Muscle of back (tissue), 11 donors: ENCODE data around the gene CSTF1. TPM values are rescaled to one million over a fixed set of nuclear protein-coding genes. Genes with fewer than 3 reads are reported as not detected.
"Not testable (repeated sequence)": the region's sequence is repeated elsewhere in the genome, so short reads cannot be mapped to it uniquely, and the experiment has no call there.

Experiments used
- DNase-seq, 3 donors: peaks; one replicate each; pipeline versions ENCODE4 v3.0.0 to v3.0.0-alpha.2; 2013
- polyA plus RNA-seq, 10 donors: library from polyadenylated mRNA; unstranded; fragments of 120-200 nt; gene quantifications; one replicate each; pipeline ENCODE4 v1.2.1, GENCODE V29; 2013; ENCODE audit not compliant: insufficient read length in 10 of 10

The CSTF1 gene
- polyA plus RNA-seq, 10 donors, result 24.0 to 31.3 (median 26.9) TPM

DNA sequence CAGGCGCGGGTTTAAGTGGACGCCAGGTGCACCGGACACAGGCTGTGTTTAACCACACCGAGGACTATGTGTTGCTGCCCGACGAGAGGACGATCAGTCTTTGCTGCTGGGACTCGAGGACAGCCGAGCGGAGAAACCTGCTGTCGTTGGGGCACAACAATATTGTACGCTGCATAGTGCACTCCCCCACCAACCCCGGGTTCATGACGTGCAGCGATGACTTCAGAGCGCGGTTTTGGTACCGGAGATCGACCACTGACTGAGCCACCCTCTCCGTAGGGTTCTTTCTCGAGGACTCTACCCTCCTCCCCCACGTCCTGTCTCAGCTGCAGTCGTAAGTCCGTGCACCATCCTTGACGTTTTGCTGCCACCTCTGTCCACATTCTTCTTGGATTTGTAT lies 11.0 kb downstream of the CSTF1 start:
- DNase-seq, result no peak

DNA sequence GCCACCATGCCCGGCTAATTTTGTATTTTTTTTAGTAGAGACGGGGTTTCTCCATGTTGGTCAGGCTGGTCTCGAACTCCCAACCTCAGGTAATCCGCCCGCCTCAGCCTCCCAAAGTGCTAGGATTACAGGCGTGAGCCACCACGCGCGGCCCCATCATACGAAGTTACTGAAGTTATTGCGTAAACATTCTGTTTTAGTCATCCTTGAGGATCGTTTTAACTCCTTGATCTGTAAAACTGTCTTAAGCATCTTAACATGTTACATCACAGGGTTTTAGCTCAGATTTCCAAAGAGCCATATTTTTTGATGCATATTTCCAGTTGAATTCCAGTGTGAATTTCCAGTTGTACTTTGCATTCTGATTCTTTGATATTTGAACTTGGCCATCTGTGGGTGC lies 12.9 kb downstream of the CSTF1 start:
- not testable (repeated sequence) for DNase-seq

DNA sequence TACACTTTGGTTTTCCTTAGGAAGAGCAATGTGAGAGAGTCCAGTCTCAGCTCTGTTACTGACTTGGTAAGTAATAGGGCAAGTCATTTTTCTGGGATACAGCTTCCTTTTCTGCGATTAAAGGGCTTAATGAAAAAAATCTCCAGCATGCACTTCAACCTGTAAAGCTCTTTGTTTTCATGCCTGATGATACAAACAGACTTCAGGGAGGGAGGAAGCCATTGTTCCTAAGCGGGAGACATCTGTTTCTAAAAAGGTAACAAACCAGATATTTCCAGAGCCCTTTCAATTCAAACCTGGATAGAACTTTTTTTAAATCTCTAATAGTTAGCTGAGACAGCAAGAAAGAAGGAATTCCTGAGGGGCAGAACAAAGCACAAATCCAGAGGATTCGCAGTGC lies 14.5 kb downstream of the CSTF1 start:
- no peak for DNase-seq

DNA sequence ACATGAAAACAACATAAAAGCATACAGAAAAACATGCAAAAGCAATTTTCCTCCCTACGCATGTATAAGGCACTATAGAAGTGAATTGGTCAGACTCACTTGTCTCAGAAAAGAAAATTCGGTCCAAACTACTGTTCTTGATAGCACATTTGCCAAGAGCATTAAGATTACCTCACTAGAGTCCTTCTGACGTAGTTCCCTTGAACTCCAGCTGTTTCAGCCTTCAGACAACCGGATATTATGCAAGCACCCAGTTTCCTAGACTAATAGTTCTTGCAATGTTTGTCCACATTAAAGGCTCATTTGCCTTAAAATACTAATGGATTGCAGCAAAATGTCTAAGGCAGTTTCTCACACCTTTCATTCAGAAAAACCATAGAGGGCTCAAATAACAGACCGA lies 17.1 kb downstream of the CSTF1 start:
- DNase-seq, result no peak

DNA sequence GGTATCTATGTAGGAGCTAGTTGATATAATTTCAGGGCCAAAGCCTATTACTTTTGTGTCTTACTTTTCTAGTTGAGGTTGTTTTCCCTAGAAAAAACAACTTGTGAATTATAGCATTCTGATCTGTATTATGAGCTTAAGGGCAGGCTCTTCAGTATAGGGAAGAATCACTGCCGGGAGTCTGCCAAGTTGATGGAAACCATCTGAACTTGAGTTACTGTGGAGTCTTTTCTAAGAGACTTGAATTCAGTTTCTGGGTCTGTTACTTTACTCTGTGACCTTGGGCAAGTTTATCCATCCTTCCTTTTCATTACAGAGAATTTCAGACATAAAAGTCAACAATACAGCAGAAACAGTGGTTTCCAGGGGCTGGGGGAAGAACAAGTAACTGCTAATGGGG lies 17.5 kb downstream of the CSTF1 start:
- DNase-seq, result no peak

DNA sequence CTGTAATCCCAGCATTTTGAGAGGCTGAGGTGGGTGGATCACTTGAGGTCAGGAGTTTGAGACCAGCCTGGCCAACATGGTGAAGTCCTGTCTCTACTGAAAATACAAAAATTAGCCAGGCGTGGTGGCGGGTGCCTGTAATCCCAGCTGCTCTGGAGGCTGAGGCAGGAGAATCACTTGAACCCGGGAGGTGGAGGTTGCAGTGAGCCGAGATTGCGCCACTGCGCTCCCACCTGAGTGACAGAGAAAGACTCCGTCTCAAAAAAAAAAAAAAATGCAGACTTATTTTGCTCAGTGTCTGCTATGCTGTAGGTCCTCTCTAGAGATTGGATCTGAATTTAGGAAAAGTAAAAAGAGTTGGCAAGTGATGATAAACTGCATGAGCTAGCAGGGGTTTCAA lies 18.8 kb downstream of the CSTF1 start:
- DNase-seq, result not testable (repeated sequence)

DNA sequence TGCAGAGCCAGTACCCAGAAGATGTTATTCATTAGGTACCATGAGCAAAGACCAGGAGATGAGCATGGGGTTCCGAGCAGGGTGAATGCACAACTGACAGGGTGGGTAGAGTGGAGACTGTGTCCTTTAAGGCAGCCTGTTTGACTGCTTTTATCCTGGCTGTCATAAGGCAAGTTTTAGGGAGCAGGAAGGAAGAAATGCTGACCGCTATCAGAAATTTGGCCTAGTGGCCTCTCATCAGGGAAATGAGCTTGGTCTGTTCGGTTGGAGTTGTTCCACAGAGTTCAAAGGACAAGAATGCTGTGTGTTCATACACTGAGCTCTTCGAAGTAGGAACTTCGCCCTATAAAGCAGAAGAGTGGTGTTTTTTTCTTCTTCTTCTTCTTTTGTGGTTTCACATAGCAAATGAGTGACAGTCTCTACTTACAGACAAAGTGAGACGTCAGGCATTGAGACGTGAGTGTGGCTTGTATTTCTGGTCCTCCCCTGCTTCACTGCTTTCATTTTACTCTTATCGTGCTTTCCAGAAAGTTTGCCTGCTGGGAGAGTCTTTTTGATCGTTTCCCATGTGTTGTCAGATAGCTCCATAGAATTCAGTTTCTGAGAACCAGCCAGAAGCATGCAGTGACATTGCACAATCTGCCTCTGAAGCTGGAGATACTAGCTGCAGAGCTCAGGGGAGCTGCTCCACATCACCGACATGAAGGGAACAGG lies 19.5 kb downstream of the CSTF1 start, which contains the start of gene CASS4:
CASS4 (plus strand) TSS at position 502 of the 714 bp plus-strand sequence; CDS start at position 701, 199 bp downstream.
- DNase-seq, result peak in 2 of 3 donors; percentile 30 to 36

DNA sequence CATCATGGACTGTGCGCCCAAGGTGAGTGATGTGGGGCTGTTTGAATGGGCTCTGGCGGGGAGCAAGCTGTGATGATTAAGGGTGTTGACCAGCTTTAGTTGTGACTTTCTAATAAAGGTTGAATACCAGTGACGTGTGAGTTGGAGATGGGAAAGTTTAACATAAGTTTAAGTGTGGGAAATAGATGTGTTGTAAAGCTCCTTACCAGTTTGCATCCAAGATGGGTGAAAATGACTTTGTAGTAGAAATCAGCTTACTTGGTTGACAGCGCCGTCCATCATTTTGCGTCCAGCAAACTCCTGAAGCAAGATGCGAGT lies 20.0 kb downstream of the CSTF1 start:
- DNase-seq, result no peak

DNA sequence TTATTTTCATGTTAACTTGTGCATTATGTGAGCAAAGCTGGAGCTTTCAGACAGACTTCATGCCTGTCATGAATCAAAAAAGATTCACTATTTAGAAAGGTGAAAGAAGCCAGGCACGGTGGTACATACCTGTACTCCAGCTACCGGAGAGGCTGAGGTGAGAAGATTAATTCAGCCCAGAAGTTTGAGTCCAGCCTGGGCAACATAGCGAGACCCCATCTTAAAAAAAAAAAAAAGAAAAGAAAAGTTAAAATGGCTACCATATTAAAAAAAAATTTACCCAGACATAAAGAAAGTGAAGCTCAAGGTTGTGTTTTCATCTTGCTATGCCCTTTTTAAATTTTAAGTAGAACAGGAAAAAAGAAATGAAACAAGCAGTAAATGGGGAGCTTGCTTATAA lies 20.5 kb downstream of the CSTF1 start:
- DNase-seq, result no peak

DNA sequence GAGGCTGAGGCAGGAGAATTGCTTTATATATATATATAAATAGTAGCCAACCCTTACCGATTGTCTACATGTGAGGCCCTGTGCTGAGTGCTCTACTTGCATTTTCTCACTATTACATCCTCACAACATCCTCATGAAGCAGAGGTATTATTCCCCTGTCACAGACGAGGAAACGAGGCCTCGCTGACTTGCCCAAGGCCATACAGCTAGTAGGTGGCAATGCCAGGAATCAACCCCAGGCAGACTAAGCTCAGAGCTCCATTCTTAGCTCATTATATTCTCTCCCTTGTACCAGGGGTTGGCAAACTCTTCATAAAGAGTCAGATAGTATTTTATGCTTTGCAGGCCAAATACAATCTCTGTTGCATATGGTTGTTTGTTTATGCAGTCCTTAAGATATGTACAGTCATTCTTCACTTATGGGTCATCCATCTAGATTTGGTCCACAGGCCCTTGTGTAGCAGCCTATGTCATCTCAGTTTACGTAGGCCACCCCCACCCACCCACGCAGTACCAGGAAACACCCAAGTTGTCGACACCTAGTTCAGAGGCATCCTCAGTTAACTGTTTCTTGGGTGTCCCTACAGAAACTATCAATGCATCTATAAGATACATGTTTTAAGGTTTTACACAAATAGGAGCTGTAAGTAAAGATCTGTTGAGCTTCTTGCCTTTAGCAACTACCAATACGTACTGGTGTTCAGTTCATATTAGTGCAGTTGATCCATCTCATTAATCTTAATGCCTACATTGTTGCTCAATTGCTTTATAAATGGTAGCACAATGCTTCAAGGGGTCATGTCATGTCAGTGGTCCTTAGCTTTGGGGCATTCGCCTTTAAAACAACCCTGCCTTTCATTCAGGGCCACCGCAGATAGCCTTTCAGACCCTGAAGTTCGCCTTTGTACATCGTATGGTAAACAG lies 22.7 kb downstream of the CSTF1 start:
- no peak for DNase-seq

DNA sequence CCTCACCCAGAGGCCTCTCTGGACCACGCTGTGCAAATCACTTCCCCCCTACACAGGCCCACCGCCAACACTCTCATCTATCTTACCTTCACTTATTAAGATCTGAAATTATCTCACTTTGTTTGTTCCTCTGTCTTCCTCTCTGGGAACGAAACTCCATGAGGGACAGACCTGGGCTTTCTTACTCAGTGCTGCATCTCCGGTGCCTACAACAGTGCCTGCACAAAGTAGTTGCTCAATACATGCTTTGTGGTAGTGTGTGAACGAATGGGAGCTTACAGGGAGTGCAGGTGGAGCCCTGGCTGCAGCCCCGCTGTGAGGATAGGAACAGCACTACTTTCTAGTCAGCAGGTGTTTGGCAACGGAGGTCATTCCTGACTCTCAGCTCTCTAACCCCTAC lies 25.0 kb downstream of the CSTF1 start:
- no peak for DNase-seq

DNA sequence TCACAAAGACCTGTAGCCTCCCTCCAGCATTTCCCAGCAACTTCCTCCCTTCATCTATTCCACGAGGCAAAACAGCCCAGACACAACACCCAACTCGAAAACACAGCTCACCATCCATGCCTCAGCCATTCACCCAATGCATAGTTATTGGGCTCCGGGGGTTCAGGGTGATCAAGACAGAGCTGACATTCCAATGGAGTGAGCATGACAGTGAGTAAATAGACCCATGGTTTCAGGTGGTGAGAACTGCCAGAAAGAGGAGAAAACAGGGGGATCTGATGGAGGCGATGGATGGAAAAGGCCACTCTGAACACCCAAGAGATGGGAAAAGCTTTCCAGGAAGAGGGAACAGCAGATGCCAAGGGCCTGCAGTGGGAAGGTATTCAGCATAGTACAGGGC lies 25.5 kb downstream of the CSTF1 start:
- DNase-seq, result no peak

DNA sequence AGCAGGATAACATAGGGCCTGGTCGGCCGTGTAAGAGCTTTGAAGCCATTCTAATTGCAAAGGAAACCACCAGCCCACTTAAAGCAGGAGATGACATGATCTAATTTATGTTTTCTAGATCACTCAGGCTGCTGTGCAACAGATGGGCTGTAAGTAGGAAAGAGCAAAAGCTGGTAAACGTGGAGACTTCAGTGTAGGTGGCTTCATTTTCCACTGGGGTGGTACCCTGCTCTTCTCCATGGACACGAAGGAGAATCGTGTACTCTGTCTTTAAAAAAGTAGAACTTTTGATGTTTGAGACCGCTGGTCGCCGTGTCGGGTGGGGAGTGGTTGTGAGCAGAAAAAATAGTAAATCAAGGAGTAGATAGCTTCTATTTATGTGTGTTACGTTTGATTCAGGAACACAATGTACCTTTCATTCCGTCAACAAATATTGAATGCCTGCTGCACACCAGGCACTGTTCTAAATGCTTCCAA lies 26.0 kb downstream of the CSTF1 start:
- no peak for DNase-seq

DNA sequence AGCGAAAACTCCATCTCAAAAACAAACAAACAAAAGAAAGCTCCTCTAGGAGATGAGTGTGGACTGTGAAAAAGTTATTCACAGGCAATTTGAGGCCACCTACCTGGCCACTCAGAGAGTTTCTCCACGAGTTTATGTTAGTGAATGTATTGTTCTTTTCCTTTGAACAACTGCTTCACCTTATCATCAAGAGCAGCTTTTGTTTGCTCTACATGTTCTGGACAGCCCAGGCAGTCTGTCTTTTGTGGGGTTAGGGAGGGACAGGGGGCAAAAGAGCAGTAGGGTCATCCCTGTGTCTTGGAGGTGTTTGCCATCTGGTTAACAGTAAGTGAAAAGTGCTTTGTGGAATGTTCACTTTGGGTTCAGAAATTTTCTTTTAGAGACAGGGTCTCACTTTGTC lies 27.6 kb downstream of the CSTF1 start:
- DNase-seq, result no peak

DNA sequence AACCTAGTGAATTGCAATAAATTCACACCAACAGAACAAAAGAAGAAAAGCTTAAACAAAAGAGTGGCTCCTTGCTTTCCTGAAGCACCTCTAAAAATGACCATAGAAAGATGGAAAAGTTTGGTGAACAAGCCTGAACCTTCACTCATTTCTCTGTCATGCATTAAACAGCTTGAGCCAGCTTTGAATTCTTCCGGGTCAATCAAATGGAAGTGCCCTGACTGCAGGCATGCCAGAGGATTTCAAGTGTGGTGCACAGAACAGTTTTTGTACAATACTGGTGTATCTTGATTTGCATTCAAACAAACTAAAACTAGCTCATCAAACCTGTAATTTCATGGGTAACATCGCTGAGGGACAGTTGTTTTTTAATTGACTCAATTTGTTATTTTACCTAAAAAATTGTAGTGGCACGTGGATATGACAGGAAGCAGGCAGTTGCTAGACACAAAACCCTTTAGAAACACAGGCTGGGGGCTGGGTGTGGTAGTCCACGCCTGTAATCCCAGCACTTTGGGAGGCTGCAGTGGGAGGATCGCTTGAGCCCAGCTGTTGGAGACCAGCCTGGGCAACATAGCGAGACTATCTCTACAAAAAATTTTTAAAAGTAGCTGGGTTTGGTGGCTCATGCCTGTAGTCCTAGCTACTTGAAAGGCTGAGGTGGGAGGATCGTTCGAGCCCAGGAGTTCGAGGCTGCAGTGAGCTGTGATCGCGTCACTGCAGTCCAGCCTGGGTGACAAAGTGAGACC lies 28.7 kb downstream of the CSTF1 start:
- no peak for DNase-seq

DNA sequence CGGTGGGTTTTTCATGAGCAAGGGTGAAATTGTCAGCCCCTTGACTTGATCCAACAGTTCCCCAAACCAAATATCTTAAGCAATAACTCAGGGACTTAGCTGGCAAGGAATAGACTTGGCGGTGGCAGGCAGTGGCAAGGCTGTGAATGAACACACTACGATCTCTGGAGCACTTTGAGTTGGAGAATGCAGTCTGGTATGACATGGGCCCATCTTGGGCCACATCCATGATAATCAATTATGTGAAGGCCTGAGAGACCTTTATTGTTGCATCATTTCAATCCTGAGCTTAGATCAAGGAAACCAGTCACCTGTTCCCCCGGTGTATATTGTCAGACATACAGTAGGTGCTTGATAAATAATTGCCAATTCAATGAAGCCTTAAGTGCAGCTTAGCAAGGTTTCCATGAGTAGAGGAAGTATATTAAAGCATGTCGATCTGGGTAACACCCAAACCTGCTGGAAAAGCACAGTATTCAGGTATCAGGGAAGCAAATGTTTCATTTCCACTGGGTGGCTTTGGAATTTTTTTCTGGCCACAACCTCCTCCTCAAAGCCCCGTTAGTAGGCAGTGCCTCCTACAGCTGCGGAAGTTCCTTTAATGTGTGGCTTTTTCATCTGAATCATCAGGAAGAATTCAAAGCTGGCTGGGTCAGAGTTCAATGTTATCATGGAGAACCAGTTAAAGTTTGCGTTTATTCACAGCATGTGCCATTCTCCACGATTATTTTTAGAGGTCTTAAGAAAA lies 29.8 kb downstream of the CSTF1 start:
- no peak for DNase-seq

DNA sequence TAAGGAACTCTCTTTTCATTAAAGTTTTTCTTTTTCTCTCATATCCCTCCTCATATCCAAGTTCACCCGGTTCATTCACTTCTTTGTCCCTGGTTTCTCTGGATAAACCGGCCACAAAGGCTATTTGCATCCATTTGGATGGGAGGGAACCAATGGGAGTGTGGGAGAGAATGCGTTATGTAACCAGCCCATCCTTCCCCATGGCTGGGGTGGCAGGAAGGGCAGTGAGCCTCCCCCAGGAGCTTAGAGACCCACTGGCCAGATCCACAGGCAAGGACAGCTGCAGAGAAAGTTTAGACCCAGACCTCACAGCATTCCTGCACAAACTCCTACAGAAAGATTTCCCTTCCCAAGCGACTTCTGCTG lies 30.4 kb downstream of the CSTF1 start:
- no peak for DNase-seq

DNA sequence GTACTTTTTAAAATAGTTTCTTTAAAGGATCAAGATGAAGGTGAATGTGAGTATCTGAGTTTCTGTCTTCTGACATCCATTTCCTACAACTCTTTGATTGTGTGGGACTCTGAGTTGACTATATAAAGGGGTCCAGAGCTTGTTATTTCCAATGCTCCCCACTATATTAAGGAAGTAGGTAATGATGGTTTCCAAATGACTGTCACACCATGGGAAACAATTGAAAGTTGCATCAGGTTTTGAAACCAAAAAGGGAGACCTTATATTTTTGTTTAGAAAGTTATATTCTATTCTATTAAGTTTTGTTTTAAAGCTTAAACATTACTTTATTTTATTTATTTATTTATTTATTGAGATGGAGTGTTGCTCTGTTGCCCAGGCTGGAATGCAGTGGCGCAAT lies 30.8 kb downstream of the CSTF1 start:
- no peak for DNase-seq

DNA sequence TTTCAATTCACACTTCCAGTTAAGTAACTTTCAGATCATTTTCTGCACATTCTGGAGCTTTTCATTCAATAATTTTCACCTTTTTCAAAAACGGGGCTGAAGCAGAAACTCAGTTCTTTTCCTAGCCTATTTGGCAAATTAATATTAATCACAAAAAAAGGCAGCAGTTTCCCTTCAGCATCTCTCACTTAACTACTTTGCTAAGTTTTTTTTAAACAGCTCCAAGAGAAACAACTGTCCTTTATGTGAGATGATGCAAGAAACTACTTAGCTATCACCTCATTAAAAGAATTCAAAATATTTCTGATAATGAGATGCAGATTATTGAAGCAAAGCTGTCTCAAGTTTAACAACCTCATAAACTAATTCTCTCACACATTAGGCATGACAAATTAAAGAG lies 31.4 kb downstream of the CSTF1 start:
- DNase-seq, result no peak

DNA sequence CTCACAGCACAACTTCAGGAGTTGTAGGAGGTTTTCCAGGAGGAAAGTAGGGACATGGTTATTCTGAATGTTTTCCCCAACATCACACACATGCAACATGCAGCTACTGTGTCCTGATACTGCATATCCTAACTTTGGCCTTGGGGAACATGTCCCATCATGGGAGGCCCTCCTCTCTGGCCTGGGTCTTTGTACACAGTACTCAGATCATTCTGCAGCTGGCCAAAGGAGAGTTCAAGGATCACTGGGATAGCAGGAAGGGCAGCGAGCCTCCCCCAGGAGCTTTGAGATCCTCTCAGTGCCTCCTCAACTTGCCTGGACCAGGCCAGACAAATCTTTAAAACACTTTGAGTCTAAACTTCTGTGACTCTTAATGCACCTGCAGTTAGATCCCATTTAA lies 32.5 kb downstream of the CSTF1 start:
- DNase-seq, result no peak

DNA sequence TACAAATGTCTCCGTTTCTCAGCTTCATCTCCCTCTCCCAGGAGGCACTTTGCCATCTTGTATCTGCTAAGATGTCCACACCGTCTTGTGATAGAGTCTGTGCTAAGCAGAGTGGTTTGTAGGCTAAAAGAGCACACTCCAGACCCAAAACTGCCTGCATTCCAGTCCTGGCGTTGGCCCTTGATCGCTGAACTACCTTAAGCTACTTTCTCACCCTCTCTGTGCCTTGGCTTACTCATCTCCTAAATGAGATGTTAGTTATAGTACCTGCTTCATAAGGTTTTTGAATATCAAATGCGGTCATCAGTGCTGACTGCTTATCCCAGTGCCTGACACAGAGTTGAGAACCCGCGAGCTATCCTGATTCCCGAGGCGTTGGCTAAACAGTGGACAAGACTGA lies 33.6 kb downstream of the CSTF1 start:
- no peak for DNase-seq

DNA sequence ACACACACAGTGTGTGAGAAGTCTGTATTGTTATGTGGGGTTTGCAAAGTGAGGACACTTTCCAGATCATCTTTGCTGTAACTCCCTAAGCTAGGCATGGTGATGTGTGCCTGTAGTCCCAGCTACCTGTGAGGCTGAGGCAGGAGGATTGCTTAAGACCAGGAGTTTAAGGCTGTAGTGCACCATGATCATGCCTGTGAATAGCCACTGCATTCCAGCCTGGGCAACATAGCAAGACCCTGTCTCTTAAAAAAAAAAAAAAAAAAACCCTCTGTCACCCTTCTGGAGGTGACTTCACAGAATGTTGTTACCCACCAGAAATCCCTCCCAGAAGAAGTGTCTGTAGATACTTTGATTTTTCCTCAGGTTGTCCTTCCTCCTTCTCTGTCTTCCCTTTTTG lies 34.5 kb downstream of the CSTF1 start:
- DNase-seq, result no peak
